SW 1271 (cell line): ENCODE data around the gene SLC6A4.
"Not testable (repeated sequence)": the region's sequence is repeated elsewhere in the genome, so short reads cannot be mapped to it uniquely, and the experiment has no call there.

Source experiments
- DNase-seq, 2 experiments: peaks; one replicate each; lab custom pipeline; 2025; lab: John Stamatoyannopoulos, UW

SLC6A4 gene

DNA sequence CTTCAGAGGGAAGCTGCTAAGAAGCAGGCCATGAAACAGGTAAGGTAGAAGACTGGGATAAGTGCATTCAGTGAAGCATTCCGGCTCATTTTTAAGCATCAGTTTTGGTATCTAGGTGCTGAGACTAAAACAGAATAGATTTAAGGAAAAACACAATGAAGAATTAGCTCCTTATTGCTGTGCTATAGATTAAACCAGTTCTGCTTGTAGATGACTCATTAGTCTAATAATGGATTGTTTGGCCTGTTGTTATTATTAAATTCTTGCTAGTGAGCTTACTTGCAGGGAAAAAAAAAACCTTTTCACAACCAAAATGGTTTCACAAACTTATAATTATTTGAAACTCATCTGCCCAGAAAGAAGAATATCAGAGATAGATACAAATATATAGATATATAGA, 62.9 kb downstream of the SLC6A4 start:
- no peak for DNase-seq

- DNase-seq, result no peak
Observed at GRCh38 chr17:30170415-30170987, 65.0 kb downstream of the SLC6A4 start.

DNA sequence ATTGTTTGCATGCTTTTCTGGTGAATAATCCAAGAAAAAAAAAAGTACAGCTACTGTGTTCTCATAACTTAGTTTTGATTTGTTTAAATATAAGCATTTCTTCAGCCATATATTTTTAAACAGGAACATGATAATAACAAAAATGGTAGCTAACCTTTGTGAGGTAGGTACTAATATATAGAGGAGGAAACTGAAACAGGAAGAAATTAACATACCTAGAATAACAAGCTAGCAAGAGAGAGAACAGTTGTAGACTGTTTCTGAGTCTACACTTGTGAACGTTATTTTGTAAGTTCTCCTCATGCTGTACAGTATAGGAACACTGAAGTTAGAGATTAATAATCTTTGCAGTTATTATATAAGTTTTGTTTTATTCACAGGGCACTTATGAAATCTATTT, 69.5 kb downstream of the SLC6A4 start:
- DNase-seq, result no peak

- DNase-seq, result no peak
Observed at GRCh38 chr17:30165147-30165546, 70.3 kb downstream of the SLC6A4 start.

DNA sequence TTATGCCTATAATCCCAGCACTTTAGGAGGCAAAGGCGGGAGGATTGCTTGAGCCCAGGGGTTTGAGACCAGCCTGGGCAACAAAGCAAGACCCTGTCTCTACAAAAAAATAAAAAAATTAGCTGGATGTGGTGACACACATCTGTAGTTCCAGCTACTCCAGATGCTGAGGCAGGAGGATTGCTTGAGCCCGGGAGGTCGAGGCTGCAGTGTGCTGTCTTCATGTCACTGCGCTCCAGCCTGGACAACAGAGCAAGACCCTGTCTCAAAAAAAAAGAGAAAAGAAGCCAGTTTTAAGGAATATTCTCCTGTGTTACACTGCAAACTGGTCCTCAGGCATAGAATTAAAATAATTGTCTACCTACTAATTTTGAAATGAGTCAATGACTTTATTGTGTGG, 71.0 kb downstream of the SLC6A4 start:
- DNase-seq, result no peak

- DNase-seq, result no peak
Observed at GRCh38 chr17:30161601-30162000, 73.9 kb downstream of the SLC6A4 start.

GRCh38 chr17:30160419-30161172, 74.9 kb downstream of the SLC6A4 start:
- no peak for DNase-seq

DNA sequence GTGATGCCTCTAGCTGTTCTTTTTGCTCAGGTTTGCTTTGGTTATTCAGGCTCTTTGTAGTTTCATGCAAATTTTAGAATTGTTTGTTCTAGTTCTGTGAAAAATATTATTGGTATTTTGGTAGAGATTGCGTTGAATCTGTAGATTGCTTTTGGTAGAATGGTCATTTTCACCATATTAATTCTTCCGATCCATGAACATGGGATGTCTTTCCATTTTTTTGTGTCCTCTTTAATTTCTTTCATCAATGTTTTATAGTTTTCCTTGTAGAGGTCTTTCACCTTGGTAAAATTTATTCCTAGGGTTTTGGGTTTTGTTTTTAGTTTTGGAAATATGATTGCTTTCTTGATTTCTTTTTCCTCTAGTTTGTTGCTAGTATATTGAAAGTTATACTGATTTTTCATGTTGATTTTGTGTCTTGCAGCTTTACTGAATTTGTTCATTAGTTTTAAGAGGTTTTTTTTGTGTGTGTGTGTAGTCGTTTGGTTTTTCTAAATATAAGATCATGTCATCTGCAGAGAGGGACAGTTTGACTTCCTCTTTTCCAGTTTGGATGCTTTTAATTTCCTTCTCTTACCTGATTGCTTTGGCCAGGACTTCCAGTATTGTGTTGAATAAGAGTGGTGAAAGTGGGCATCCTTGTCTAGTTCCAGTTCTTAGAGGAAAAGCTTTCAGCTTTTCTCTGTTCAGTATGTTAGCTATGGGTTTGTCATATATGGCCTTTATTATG, 76.4 kb downstream of the SLC6A4 start:
- no peak for DNase-seq

DNA sequence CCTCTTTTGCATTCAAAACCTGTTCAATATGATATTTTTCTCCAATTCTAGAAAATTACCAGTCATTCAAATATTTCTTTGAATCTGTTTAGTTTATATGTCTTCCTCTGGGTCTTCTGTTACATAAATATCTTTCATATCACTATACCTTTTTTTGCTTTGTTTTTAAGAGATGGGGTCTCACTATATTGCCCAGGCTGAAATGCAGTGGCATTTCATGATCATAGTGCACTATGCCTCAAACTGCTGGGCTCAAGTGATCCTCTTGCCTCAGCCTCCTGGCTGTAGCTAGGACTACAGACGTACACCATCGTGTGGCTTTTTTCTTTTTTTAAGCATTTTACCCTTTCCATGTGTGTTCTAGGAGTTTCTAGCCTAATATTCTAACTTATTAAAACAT, 80.1 kb downstream of the SLC6A4 start:
- no peak for DNase-seq

DNA sequence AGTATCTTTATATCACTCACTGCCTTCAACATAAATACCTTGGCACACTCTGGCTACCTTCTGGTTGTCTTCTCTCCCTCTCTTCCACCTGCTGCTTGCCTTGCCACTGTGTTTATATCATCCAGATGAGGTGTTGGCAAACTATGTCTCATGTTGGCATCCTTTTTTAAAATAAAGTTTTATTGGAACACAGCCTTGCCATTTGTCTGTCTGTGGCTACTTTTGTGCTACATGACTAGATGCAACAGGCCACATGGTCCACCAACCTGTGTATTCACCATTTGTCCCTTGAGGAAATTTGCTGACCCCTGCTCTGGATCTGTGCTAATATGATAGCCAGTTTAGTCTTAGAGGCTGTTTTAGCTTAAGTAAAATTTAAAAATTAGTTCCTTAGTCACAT, 82.0 kb downstream of the SLC6A4 start:
- DNase-seq, result no peak

DNA sequence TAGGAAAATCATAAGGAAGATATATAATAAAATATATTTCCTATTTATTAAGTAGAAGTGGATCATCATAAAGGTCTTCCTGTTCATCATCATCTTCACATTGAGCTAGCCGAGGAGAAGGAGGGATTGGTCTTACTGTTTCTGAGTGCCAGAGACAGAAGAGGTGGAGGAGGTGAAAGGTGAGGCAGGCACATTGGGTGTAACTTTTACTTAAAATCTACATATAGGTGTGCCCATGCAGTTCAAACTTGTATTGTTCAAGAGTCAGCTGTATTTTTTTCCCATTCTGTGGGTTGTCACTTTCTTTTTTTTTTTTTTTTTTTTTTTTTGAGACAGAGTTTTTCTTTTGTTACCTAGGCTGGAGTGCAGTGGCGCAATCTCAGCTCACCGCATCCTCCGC, 84.0 kb downstream of the SLC6A4 start:
- no peak for DNase-seq

DNA sequence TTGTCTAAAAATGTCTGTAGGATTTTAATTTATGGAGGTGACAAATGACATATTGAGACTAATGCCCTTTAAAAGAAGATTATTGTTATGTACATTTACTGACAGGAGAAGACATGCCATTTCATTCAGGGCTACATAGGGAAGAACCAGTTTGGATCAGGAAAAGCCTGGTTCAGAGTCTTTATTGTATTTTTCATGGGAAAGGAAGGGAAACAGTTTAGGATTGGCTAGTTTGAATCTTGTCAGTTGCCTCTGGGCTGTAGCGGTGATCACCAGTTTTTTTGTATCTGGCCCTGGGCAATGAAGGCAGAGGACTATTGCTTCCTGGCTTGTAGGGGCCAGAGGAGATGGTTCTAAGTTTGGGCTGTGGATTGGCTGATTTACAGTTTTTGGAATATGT, 87.1 kb downstream of the SLC6A4 start:
- DNase-seq, result no peak

GRCh38 chr17:30147860-30148259, 87.6 kb downstream of the SLC6A4 start:
- not testable (repeated sequence) for DNase-seq
